GM12878 (cell line): ENCODE results near the gene SIM2. TPM values are rescaled to one million over a fixed set of nuclear protein-coding genes. Genes with fewer than 3 reads are reported as not detected.

Experiments
- ATAC-seq: fragments of 200-7000 bp; cut with Tn5 transposase; 3 replicates; pipeline ENCODE4 v1.9.1; 2020; ENCODE audit warnings: mild to moderate bottlenecking, moderate library complexity
- BruUV-seq: library from RNA; stranded (reverse); fragments of 400-500 nt; replicated peaks from 2 replicates; lab custom pipeline; 2021; lab: Mats Ljungman, UMichigan
- CTCF ChIA-PET: fragments of 300-600 bp; sonication (Branson Sonifier 250); formaldehyde crosslinking; extraction: SDS; loops from one replicate; lab custom pipeline; 2021; ENCODE audit warnings: inconsistent platforms; lab: Yijun Ruan, JAX
- POLR2A ChIA-PET: fragments of 350-600 bp; formaldehyde crosslinking; extraction: SDS; loops from one replicate; lab custom pipeline; 2021; ENCODE audit warnings: inconsistent platforms; lab: Charles Lee
- RAD21 ChIA-PET: fragments of 300-600 bp; sonication (Branson Sonifier 250); formaldehyde crosslinking; loops from one replicate; lab custom pipeline; 2023; ENCODE audit warnings: antibody characterized with exemption; ENCODE audit not compliant: unreplicated experiment; lab: Charles Lee
- SMC1A ChIA-PET: fragments of 300-600 bp; sonication (Branson Sonifier 250); formaldehyde crosslinking; loops from one replicate; lab custom pipeline; 2023; ENCODE audit not compliant: unreplicated experiment, uncharacterized antibody; lab: Charles Lee
- DNase-seq: peaks from one replicate; pipeline ENCODE4 v3.0.0-alpha.2; 2011; ENCODE audit warnings: low read depth, low spot score
- FAIRE-seq: peaks from 3 replicates; lab custom pipeline; 2011; peaks lifted over from hg19 to GRCh38; lab: Jason Lieb, UNC
- H2AFZ ChIP-seq: 2 replicates; pipeline ENCODE4 v1.6.0; 2011; ENCODE audit warnings: low read depth, low read length, control low read depth; ENCODE audit not compliant: control insufficient read depth
- H3K27ac ChIP-seq: 2 replicates; pipeline ENCODE4 v1.5.1; 2011; ENCODE audit warnings: control low read depth; ENCODE audit not compliant: control insufficient read depth, insufficient read depth
- H3K27me3 ChIP-seq, 2 experiments: replicated peaks in 1 of 2; 2 replicates each; pipeline versions ENCODE4 v1.6.0 to v1.6.1; 2011; ENCODE audit warnings: low read length in 1 of 2; ENCODE audit not compliant: control insufficient read depth in 2 of 2, insufficient read depth in 2 of 2
- H3K36me3 ChIP-seq, 2 experiments: 2 replicates each; pipeline ENCODE4 v1.5.1; 2011; ENCODE audit warnings: low read length in 1 of 2; ENCODE audit not compliant: control insufficient read depth in 2 of 2, insufficient read depth in 2 of 2
- H3K4me1 ChIP-seq: 2 replicates; pipeline ENCODE4 v1.6.1; 2011; ENCODE audit warnings: mild to moderate bottlenecking, low read length, moderate library complexity, mixed read lengths; ENCODE audit not compliant: control insufficient read depth, insufficient read depth
- H3K4me2 ChIP-seq: 2 replicates; pipeline ENCODE4 v1.6.0; 2011; ENCODE audit warnings: control low read depth; ENCODE audit not compliant: control insufficient read depth, insufficient read depth
- H3K4me3 ChIP-seq: fragments of 200-600 bp; sonication (generic); 2 replicates; pipeline ENCODE4 v1.5.1; 2016
- H3K79me2 ChIP-seq: 2 replicates; pipeline ENCODE4 v1.6.0; 2011; ENCODE audit warnings: low read length; ENCODE audit not compliant: control insufficient read depth, insufficient read depth
- H3K9ac ChIP-seq: 2 replicates; pipeline ENCODE4 v1.8.0; 2011; ENCODE audit warnings: low read length, control low read depth, mixed read lengths; ENCODE audit not compliant: control insufficient read depth, insufficient read depth
- H3K9me3 ChIP-seq: replicated peaks from 3 replicates; pipeline ENCODE4 v1.5.1; 2011; ENCODE audit warnings: mild to moderate bottlenecking, low read length; ENCODE audit not compliant: control insufficient read depth, insufficient read depth
- H4K20me1 ChIP-seq: 2 replicates; pipeline ENCODE4 v1.6.0; 2011; ENCODE audit not compliant: control insufficient read depth, insufficient read depth
- ASH2L ChIP-seq: fragments of 300-600, 200-600 bp; sonication (generic); IDR thresholded peaks from 2 replicates; pipeline ENCODE4 v1.6.1; 2017; ENCODE audit warnings: low read depth, mild to moderate bottlenecking, borderline replicate concordance
- BHLHE40 ChIP-seq, 2 experiments: fragments of 450-650 bp in 1 of 2; IDR thresholded peaks; 2 replicates each; pipeline ENCODE4 v1.6.1; 2011 to 2017; ENCODE audit warnings: low read depth in 2 of 2, borderline replicate concordance in 1 of 2, improper control_type of control experiment in 1 of 2, low read length in 1 of 2, mild to moderate bottlenecking in 1 of 2
- BRCA1 ChIP-seq: IDR thresholded peaks from 2 replicates; pipeline ENCODE4 v1.6.1; 2011; ENCODE audit warnings: low read depth, low read length, improper control_type of control experiment
- CBFB ChIP-seq: IDR thresholded peaks from 2 replicates; pipeline ENCODE4 v1.6.1; 2016; ENCODE audit warnings: antibody characterized with exemption, low read depth
- CHD1 ChIP-seq: IDR thresholded peaks from 2 replicates; pipeline ENCODE4 v1.6.1; 2012; ENCODE audit warnings: low read depth, low read length, improper control_type of control experiment
- RAD51 ChIP-seq: fragments of 450-650 bp; IDR thresholded peaks from 2 replicates; pipeline ENCODE4 v1.6.1; 2016; ENCODE audit warnings: moderate library complexity, mild to moderate bottlenecking, inconsistent platforms
- RB1 ChIP-seq: fragments of 450-650 bp; formaldehyde crosslinking; IDR thresholded peaks from 2 replicates; pipeline ENCODE4 v1.6.1; 2017; ENCODE audit warnings: mild to moderate bottlenecking, borderline replicate concordance
- RCOR1 ChIP-seq: conservative IDR thresholded peaks from 2 replicates; pipeline ENCODE4 v1.6.1; 2012; ENCODE audit warnings: low read depth, low read length, improper control_type of control experiment
- YY1 ChIP-seq: IDR thresholded peaks from 2 replicates; pipeline ENCODE4 v1.6.1; 2011; ENCODE audit warnings: low read depth, mild to moderate bottlenecking, low read length
- ZBED1 ChIP-seq: IDR thresholded peaks from 2 replicates; pipeline ENCODE4 v1.6.1; 2016; ENCODE audit warnings: borderline replicate concordance
- WGBS: methylation state at CpG from one replicate; pipeline ENCODE4 v1.1.6; 2016; ENCODE audit warnings: low lambda C conversion rate; ENCODE audit not compliant: insufficient replicate concordance, insufficient coverage; ENCODE audit errors: missing lambda C conversion rate; 5-methylcytosine and 5-hydroxymethylcytosine counted together
- in situ Hi-C: fragments of 300-500 bp; cut with MboI; formaldehyde crosslinking; loops from 9 replicates; pipeline ENCODE4 v1.14.3; 2018; ENCODE audit warnings: mixed read lengths
- intact Hi-C: fragments of 100-400 bp; cut with micrococcal nuclease; formaldehyde crosslinking; loops from one replicate; pipeline ENCODE4 v1.14.2; 2022; ENCODE audit not compliant: unreplicated experiment
- polyA plus RNA-seq, 11 experiments: library from polyadenylated mRNA; depleted of rRNA in 4 of 11; unstranded in 6 of 11; stranded (reverse) in 5 of 11; fragments of >200 nt; fragmentation: Nextera tagmentation in 4 of 11; fragmentation: Illumina TruSeq in 1 of 11; extraction: Ambion mirVana in 4 of 11; extraction: Trizol in 1 of 11; gene quantifications; 1 replicate in 1 of 11; 2 replicates in 10 of 11; pipeline versions ENCODE4 v1.2.1 to v1.2.3, GENCODE V29; 2011 to 2016; ENCODE audit warnings: inconsistent platforms in 2 of 11, missing spikeins in 2 of 11, low read depth in 1 of 11
- total RNA-seq, 4 experiments: library from RNA; depleted of rRNA in 3 of 4; stranded (reverse); fragments of >200 nt in 3 of 4; fragmentation: Illumina TruSeq in 1 of 4; extraction: Trizol in 1 of 4; gene quantifications; 2 replicates each; pipeline versions ENCODE4 v1.2.1 to v1.2.3, GENCODE V29; 2013 to 2021
- TF ChIP-seq, protein P1 (sequence below): fragments of 450-650 bp; IDR thresholded peaks from 2 replicates; pipeline ENCODE4 v1.6.1; 2016; ENCODE audit warnings: mild to moderate bottlenecking
- TF ChIP-seq, protein P2 (sequence below): fragments of 450-650 bp; conservative IDR thresholded peaks from 2 replicates; pipeline ENCODE4 v1.6.1; 2017; ENCODE audit warnings: mild to moderate bottlenecking, moderate library complexity
- TF ChIP-seq, protein P3 (sequence below), 3 experiments: IDR thresholded peaks in 2 of 3; conservative IDR thresholded peaks in 1 of 3; 2 replicates each; pipeline ENCODE4 v1.5.1; 2011; ENCODE audit warnings: low read depth in 3 of 3, low read length in 3 of 3, mild to moderate bottlenecking in 3 of 3, control low read depth in 2 of 3, moderate library complexity in 2 of 3, inconsistent platforms in 1 of 3, mixed read lengths in 1 of 3; ENCODE audit not compliant: control insufficient read depth in 2 of 3, insufficient read depth in 1 of 3; ENCODE audit errors: extremely low read depth in 1 of 3

Gene SIM2
- total and polyA plus RNA-seq, 10 of the 15 experiments (the other 5 are each of a cell fraction or from before 2014, with no cell fraction given) = 0.02 to 0.15 (median 0.05) TPM; not detected in 7

DNA sequence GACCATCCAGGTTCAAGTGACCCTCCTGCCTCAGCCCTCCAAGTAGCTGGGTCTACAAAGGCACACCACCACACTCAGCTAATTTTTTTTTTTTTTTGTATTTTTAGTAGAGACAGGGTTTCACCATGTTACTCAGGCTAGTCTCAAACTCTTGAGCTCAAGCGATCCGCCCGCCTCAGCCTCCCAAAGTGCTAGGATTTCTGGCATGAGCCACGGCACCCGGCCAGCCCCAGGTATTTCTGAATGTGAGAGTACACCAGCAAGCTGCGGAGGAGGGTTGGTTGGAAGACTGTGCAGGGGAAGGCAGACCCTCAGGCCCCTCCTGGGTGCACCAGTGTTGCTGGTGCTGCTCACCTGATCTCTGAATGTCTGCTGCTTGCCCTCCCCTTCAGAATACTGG is 33.1 kb upstream of the SIM2 start:
- no peaks in the 10 kb centered on the region for H3K4me1 ChIP-seq
- ChIA-PET CTCF (interaction anchor here (3.7 kb wide), 1 partner anchor 35 kb away, joined by 13 read pairs; no protein-coding TSS in a partner anchor), RAD21 (no interaction called here), POLR2A (no interaction called here), SMC1A (no interaction called here)
- H2AFZ ChIP-seq = no peak overlapping the region
- H3K79me2 ChIP-seq = no peaks in the 10 kb centered on the region
- WGBS = 31% methylated on average over 6 of the region's 6 CpGs
- no peaks in the 10 kb centered on the region for H3K36me3 ChIP-seq
- BruUV-seq = no TSS peak
- H3K9ac ChIP-seq = no peak overlapping the region
- H4K20me1 ChIP-seq = no peaks in the 10 kb centered on the region
- H3K4me3 ChIP-seq = no peak overlapping the region
- no peak overlapping the region for H3K27ac ChIP-seq
- FAIRE-seq = no peak
- no peak for DNase-seq
- intact Hi-C loops (no loop called here), in situ Hi-C loops (no loop called here)
- no peaks in the 10 kb centered on the region for H3K9me3 ChIP-seq
- ATAC-seq = no peak
- TF ChIP-seq ASH2L (no peak), ZBED1 (no peak), RCOR1 (no peak), YY1 (no peak), RAD51 (no peak), RB1 (no peak), BHLHE40 (IDR thresholded peaks at IDR 0.05; ENCODE audit: borderline replicate concordance in 1 of 2, low read depth in 2 of 2, low read length in 1 of 2) (no peak), CBFB (no peak), CHD1 (no peak), BRCA1 (no peak)
- TF ChIP-seq, protein P1, sequence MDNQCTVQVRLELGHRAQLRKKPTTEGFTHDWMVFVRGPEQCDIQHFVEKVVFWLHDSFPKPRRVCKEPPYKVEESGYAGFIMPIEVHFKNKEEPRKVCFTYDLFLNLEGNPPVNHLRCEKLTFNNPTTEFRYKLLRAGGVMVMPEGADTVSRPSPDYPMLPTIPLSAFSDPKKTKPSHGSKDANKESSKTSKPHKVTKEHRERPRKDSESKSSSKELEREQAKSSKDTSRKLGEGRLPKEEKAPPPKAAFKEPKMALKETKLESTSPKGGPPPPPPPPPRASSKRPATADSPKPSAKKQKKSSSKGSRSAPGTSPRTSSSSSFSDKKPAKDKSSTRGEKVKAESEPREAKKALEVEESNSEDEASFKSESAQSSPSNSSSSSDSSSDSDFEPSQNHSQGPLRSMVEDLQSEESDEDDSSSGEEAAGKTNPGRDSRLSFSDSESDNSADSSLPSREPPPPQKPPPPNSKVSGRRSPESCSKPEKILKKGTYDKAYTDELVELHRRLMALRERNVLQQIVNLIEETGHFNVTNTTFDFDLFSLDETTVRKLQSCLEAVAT = no peak
- TF ChIP-seq, protein P2, sequence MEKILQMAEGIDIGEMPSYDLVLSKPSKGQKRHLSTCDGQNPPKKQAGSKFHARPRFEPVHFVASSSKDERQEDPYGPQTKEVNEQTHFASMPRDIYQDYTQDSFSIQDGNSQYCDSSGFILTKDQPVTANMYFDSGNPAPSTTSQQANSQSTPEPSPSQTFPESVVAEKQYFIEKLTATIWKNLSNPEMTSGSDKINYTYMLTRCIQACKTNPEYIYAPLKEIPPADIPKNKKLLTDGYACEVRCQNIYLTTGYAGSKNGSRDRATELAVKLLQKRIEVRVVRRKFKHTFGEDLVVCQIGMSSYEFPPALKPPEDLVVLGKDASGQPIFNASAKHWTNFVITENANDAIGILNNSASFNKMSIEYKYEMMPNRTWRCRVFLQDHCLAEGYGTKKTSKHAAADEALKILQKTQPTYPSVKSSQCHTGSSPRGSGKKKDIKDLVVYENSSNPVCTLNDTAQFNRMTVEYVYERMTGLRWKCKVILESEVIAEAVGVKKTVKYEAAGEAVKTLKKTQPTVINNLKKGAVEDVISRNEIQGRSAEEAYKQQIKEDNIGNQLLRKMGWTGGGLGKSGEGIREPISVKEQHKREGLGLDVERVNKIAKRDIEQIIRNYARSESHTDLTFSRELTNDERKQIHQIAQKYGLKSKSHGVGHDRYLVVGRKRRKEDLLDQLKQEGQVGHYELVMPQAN = no peak
- TF ChIP-seq, protein P3, sequence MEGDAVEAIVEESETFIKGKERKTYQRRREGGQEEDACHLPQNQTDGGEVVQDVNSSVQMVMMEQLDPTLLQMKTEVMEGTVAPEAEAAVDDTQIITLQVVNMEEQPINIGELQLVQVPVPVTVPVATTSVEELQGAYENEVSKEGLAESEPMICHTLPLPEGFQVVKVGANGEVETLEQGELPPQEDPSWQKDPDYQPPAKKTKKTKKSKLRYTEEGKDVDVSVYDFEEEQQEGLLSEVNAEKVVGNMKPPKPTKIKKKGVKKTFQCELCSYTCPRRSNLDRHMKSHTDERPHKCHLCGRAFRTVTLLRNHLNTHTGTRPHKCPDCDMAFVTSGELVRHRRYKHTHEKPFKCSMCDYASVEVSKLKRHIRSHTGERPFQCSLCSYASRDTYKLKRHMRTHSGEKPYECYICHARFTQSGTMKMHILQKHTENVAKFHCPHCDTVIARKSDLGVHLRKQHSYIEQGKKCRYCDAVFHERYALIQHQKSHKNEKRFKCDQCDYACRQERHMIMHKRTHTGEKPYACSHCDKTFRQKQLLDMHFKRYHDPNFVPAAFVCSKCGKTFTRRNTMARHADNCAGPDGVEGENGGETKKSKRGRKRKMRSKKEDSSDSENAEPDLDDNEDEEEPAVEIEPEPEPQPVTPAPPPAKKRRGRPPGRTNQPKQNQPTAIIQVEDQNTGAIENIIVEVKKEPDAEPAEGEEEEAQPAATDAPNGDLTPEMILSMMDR (IDR thresholded peaks at IDR 0.05 in 2 of 3, conservative IDR thresholded peaks at IDR 0.05 in 1 of 3; ENCODE audit: control insufficient read depth in 2 of 3, extremely low read depth in 1 of 3, insufficient read depth in 1 of 3, low read depth in 3 of 3, low read length in 3 of 3) = no peak
- H3K27me3 ChIP-seq = peaks cover 0 to 3% of the 10 kb centered on the region in 2 experiments; a peak in 1 of 4 replicates
- no peak overlapping the region for H3K4me2 ChIP-seq
